Measurements from ENCODE around the gene MCRIP2. TPM values are rescaled to one million over a fixed set of nuclear protein-coding genes. Genes with fewer than 3 reads are reported as not detected.

MCRIP2 gene
- total RNA-seq, 1 donor from 2014 or later: 20.9 TPM

DNA sequence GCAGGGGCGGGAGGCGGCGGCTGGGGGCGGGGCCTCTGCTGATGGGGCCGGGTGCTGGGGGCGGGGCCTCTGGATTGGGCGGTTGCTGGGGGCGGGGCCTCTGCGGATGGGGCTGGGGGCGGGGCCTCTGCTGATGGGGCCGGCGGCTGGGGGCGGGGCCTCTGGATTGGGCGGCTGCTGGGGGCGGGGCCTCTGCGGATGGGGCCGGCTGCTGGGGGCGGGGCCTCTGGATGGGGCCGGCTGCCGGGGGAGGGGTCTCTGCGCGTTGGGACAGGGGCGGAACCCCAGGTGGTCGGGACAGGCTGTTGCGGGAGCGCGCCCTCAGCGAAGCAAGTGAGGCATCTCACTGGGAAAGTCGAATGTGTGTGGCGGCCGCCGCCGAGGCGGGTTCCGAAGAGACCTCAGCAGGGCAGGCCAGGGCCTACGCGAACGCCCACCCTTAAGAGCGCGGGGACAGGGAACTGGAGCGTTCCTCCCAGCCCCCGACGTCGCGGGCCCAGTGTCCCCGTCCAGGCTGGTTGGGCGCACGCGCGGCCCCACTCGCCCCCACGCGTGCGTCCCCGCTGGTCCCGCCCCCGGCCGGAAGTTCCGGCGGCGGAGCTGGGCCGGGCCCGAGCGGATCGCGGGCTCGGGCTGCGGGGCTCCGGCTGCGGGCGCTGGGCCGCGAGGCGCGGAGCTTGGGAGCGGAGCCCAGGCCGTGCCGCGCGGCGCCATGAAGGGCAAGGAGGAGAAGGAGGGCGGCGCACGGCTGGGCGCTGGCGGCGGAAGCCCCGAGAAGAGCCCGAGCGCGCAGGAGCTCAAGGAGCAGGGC, 38.4 kb downstream of the MCRIP2 start, which contains the start of gene STUB1:
Gene STUB1, plus strand, starts transcription at position 597 of the 811 bp plus-strand sequence. Its CDS starts 116 bp downstream, at position 713.
- Histone ChIP-seq H3K27ac (ENCODE audit: low read depth, low read length) (peak within 1 kb of the TSS; percentile 70), H2AFZ (ENCODE audit: low read depth, low read length) (peak within 1 kb of the TSS; percentile 93), H3K4me3 (ENCODE audit: insufficient read depth, low read depth, low read length) (peak within 1 kb of the TSS; percentile 78), H3K9me3 (ENCODE audit: insufficient read depth, low read depth, low read length) (no peaks in the 10 kb centered on the region), H3K4me1 (ENCODE audit: insufficient read depth, low read length) (peaks cover 35% of the 10 kb centered on the region), H4K20me1 (ENCODE audit: insufficient read depth, low read length) (peaks cover 38% of the 10 kb centered on the region), H3K9ac (ENCODE audit: low read length) (peak within 1 kb of the TSS; percentile 90), H3K4me2 (ENCODE audit: low read length) (peak within 1 kb of the TSS; percentile 98), H3K36me3 (ENCODE audit: insufficient read depth, low read length) (peaks cover 3% of the 10 kb centered on the region), H3K27me3 (ENCODE audit: insufficient read depth, low read length) (no peaks in the 10 kb centered on the region), H3K79me2 (ENCODE audit: insufficient read depth, low read length) (peaks cover 42% of the 10 kb centered on the region)
- TF ChIP-seq EZH2 (IDR thresholded peaks at IDR 0.05; ENCODE audit: insufficient read depth, low read length): no peak
- TF ChIP-seq CTCF (IDR thresholded peaks at IDR 0.05; ENCODE audit: insufficient read depth, low read depth, low read length): no peak
- H3K36me3 Mint-ChIP-seq (ENCODE audit: low read depth, unreplicated experiment): peaks cover 9% of the 10 kb centered on the region
- peak within 1 kb of the TSS; percentile 89 for H3K4me3 Mint-ChIP-seq (ENCODE audit: unreplicated experiment)
- DNase-seq (ENCODE audit: low read depth) (peak; percentile 67), FAIRE-seq (no peak)
- H3K27ac Mint-ChIP-seq (ENCODE audit: unreplicated experiment): peak within 1 kb of the TSS; percentile 87
- H3K4me1 Mint-ChIP-seq (ENCODE audit: low read depth, unreplicated experiment): peaks cover 12% of the 10 kb centered on the region
- H3K27me3 Mint-ChIP-seq (ENCODE audit: low read depth, unreplicated experiment): no peaks in the 10 kb centered on the region
- H3K9me3 Mint-ChIP-seq (ENCODE audit: unreplicated experiment): no peaks in the 10 kb centered on the region

GRCh38 chr16:680625-680945, 39.0 kb downstream of the MCRIP2 start:
- Histone ChIP-seq H3K36me3 (ENCODE audit: insufficient read depth, low read length) (peaks cover 3% of the 10 kb centered on the region), H3K27me3 (ENCODE audit: insufficient read depth, low read length) (no peaks in the 10 kb centered on the region), H3K27ac (ENCODE audit: low read depth, low read length) (peak overlapping the region; percentile 70), H3K9me3 (ENCODE audit: insufficient read depth, low read depth, low read length) (no peaks in the 10 kb centered on the region), H3K9ac (ENCODE audit: low read length) (peak overlapping the region; percentile 90), H3K79me2 (ENCODE audit: insufficient read depth, low read length) (peaks cover 48% of the 10 kb centered on the region), H2AFZ (ENCODE audit: low read depth, low read length) (peak overlapping the region; percentile 93), H3K4me3 (ENCODE audit: insufficient read depth, low read depth, low read length) (peak overlapping the region; percentile 78), H3K4me1 (ENCODE audit: insufficient read depth, low read length) (peaks cover 32% of the 10 kb centered on the region), H3K4me2 (ENCODE audit: low read length) (peak overlapping the region; percentile 98), H4K20me1 (ENCODE audit: insufficient read depth, low read length) (peaks cover 35% of the 10 kb centered on the region)
- H3K27ac Mint-ChIP-seq (ENCODE audit: unreplicated experiment): no peak overlapping the region
- H3K36me3 Mint-ChIP-seq (ENCODE audit: low read depth, unreplicated experiment): peaks cover 9% of the 10 kb centered on the region
- DNase-seq (ENCODE audit: low read depth) (no peak), FAIRE-seq (no peak)
- no peaks in the 10 kb centered on the region for H3K9me3 Mint-ChIP-seq (ENCODE audit: unreplicated experiment)
- H3K27me3 Mint-ChIP-seq (ENCODE audit: low read depth, unreplicated experiment): no peaks in the 10 kb centered on the region
- peaks cover 11% of the 10 kb centered on the region for H3K4me1 Mint-ChIP-seq (ENCODE audit: low read depth, unreplicated experiment)
- H3K4me3 Mint-ChIP-seq (ENCODE audit: unreplicated experiment): peak overlapping the region; percentile 89
- TF ChIP-seq EZH2 (IDR thresholded peaks at IDR 0.05; ENCODE audit: insufficient read depth, low read length) (no peak), CTCF (IDR thresholded peaks at IDR 0.05; ENCODE audit: insufficient read depth, low read depth, low read length) (no peak)

All from astrocyte (in vitro differentiated cells and primary cell).